SK-N-SH treated with all-trans-retinoic acid at 6 μM for 48 hours (cell line): ENCODE results near the gene IL22RA2.

Experiments
- ATAC-seq: fragments of 200-7000 bp; cut with Tn5 transposase; 3 replicates; pipeline ENCODE4 v1.9.1; 2020; ENCODE audit warnings: mild to moderate bottlenecking, moderate library complexity
- ARNTL ChIP-seq: fragments of 450-650 bp; formaldehyde crosslinking; IDR thresholded peaks from 2 replicates; pipeline ENCODE4 v1.5.0; 2020; ENCODE audit warnings: low read depth, mild to moderate bottlenecking, moderate library complexity, borderline replicate concordance
- BACH2 ChIP-seq: fragments of 250-450 bp; sonication (Bioruptor Pico); IDR thresholded peaks from 2 replicates; pipeline ENCODE4 v1.9.0; 2021; ENCODE audit warnings: mild to moderate bottlenecking, borderline replicate concordance
- CREB5 ChIP-seq: fragments of 250-450 bp; sonication (Bioruptor Pico); IDR thresholded peaks from 2 replicates; pipeline ENCODE4 v1.5.1; 2020; ENCODE audit warnings: low read depth, mild to moderate bottlenecking, moderate library complexity
- CSRNP3 ChIP-seq: fragments of 250-450 bp; sonication (Bioruptor Pico); IDR thresholded peaks from 2 replicates; pipeline ENCODE4 v1.5.1; 2021; ENCODE audit warnings: mild to moderate bottlenecking, moderate library complexity
- ESRRG ChIP-seq: fragments of 250-450 bp; sonication (Bioruptor Pico); IDR thresholded peaks from 2 replicates; pipeline ENCODE4 v1.6.1; 2021; ENCODE audit warnings: mild to moderate bottlenecking
- GLIS3 ChIP-seq: fragments of 250-450 bp; sonication (Bioruptor Pico); IDR thresholded peaks from 2 replicates; pipeline ENCODE4 v1.5.0; 2020; ENCODE audit warnings: mild to moderate bottlenecking, moderate library complexity
- ISL1 ChIP-seq: fragments of 250-450 bp; sonication (Bioruptor Pico); IDR thresholded peaks from 2 replicates; pipeline ENCODE4 v2.1.2; 2022; ENCODE audit warnings: mild to moderate bottlenecking, moderate library complexity
- OSR1 ChIP-seq: fragments of 250-450 bp; sonication (Bioruptor Pico); IDR thresholded peaks from 2 replicates; pipeline ENCODE4 v1.8.0; 2022; ENCODE audit warnings: moderate library complexity, mild to moderate bottlenecking, inconsistent platforms
- PATZ1 ChIP-seq: fragments of 250-450 bp; sonication (Bioruptor Pico); IDR thresholded peaks from 2 replicates; pipeline ENCODE4 v1.8.0; 2020; ENCODE audit warnings: mild to moderate bottlenecking, moderate library complexity, borderline replicate concordance
- POU6F1 ChIP-seq: fragments of 250-450 bp; sonication (Bioruptor Pico); IDR thresholded peaks from 2 replicates; pipeline ENCODE4 v1.8.0; 2021; ENCODE audit warnings: low read depth, mild to moderate bottlenecking, moderate library complexity, borderline replicate concordance
- PPARA ChIP-seq: fragments of 250-450 bp; sonication (Bioruptor Pico); IDR thresholded peaks from 2 replicates; pipeline ENCODE4 v1.5.0; 2020; ENCODE audit warnings: mild to moderate bottlenecking, borderline replicate concordance
- RARB ChIP-seq: fragments of 250-450 bp; sonication (Bioruptor Pico); IDR thresholded peaks from 2 replicates; pipeline ENCODE4 v1.8.0; 2021; ENCODE audit warnings: mild to moderate bottlenecking, moderate library complexity
- TCF4 ChIP-seq: fragments of 250-450 bp; sonication (Bioruptor Pico); IDR thresholded peaks from 2 replicates; pipeline ENCODE4 v1.8.0; 2021; ENCODE audit warnings: mild to moderate bottlenecking, moderate library complexity, borderline replicate concordance
- TOX ChIP-seq: fragments of 250-450 bp; sonication (Bioruptor Pico); IDR thresholded peaks from 2 replicates; pipeline ENCODE4 v1.8.0; 2021; ENCODE audit warnings: mild to moderate bottlenecking, moderate library complexity, borderline replicate concordance
- TSHZ2 ChIP-seq: fragments of 250-450 bp; sonication (Bioruptor Pico); IDR thresholded peaks from 2 replicates; pipeline ENCODE4 v1.5.0; 2020; ENCODE audit warnings: mild to moderate bottlenecking, moderate library complexity
- ZC3H10 ChIP-seq: fragments of 250-450 bp; sonication (Bioruptor Pico); IDR thresholded peaks from 2 replicates; pipeline ENCODE4 v1.5.1; 2021; ENCODE audit warnings: mild to moderate bottlenecking, moderate library complexity
- ZFP3 ChIP-seq: fragments of 250-450 bp; sonication (Bioruptor Pico); IDR thresholded peaks from 2 replicates; pipeline ENCODE4 v1.5.0; 2020; ENCODE audit warnings: mild to moderate bottlenecking, moderate library complexity
- ZFP30 ChIP-seq: fragments of 450-650 bp; formaldehyde crosslinking; IDR thresholded peaks from 2 replicates; pipeline ENCODE4 v1.5.0; 2022; ENCODE audit warnings: mild to moderate bottlenecking, moderate library complexity
- ZNF565 ChIP-seq: fragments of 450-650 bp; formaldehyde crosslinking; conservative IDR thresholded peaks from 2 replicates; pipeline ENCODE4 v1.5.0; 2020; ENCODE audit warnings: low read depth, mild to moderate bottlenecking, moderate library complexity
- ZNF70 ChIP-seq: fragments of 450-650 bp; formaldehyde crosslinking; IDR thresholded peaks from 2 replicates; pipeline ENCODE4 v1.5.0; 2020; ENCODE audit warnings: mild to moderate bottlenecking, moderate library complexity

IL22RA2 gene

GRCh38 chr6:137181891-137182653 is 8.6 kb upstream of the IL22RA2 start:
- TF ChIP-seq ZC3H10 (no peak), CSRNP3 (CRISPR knock-in tag) (no peak), PATZ1 (CRISPR knock-in tag) (no peak), POU6F1 (no peak), RARB (CRISPR knock-in tag) (no peak), ISL1 (CRISPR knock-in tag) (no peak), ZNF565 (no peak), ZNF70 (CRISPR knock-in tag) (no peak), GLIS3 (CRISPR knock-in tag) (no peak)
- no peak for ATAC-seq

GRCh38 chr6:137177611-137178010 is 4.2 kb upstream of the IL22RA2 start:
- TF ChIP-seq CSRNP3 (CRISPR knock-in tag): no peak
- TF ChIP-seq ZFP30: no peak
- TF ChIP-seq ARNTL (CRISPR knock-in tag): no peak
- TF ChIP-seq TSHZ2 (CRISPR knock-in tag): no peak

GRCh38 chr6:137176729-137177128 is 3.3 kb upstream of the IL22RA2 start:
- ATAC-seq: no peak
- TF ChIP-seq ZFP3 (CRISPR knock-in tag) (no peak), CREB5 (no peak), PPARA (no peak), OSR1 (CRISPR knock-in tag) (no peak), ISL1 (CRISPR knock-in tag) (no peak), TSHZ2 (CRISPR knock-in tag) (no peak), POU6F1 (no peak), RARB (CRISPR knock-in tag) (no peak), ZFP30 (no peak), TOX (CRISPR knock-in tag) (no peak), TCF4 (CRISPR knock-in tag) (no peak), ESRRG (CRISPR knock-in tag) (no peak), GLIS3 (CRISPR knock-in tag) (no peak), BACH2 (no peak)

More at GRCh38 chr6:137177611-137178010, 4.2 kb upstream of the IL22RA2 start:
- ATAC-seq: no peak
